Panc1 (cell line): ENCODE measurements around the gene TMEM117. TPM values are rescaled to one million over a fixed set of nuclear protein-coding genes. Genes with fewer than 3 reads are reported as not detected.
"Not testable (repeated sequence)": the region's sequence is repeated elsewhere in the genome, so short reads cannot be mapped to it uniquely, and the experiment has no call there.

ENCODE experiments used
- ATAC-seq: fragments of 200-7000 bp; cut with Tn5 transposase; 2 replicates; pipeline ENCODE4 v1.9.1; 2020; ENCODE audit warnings: mild to moderate bottlenecking, moderate library complexity
- BruUV-seq: library from RNA; stranded (reverse); fragments of 400-500 nt; replicated peaks from 2 replicates; lab custom pipeline; 2021; lab: Mats Ljungman, UMichigan
- CTCF ChIA-PET: fragments of 300-600 bp; sonication (Branson Sonifier 250); formaldehyde crosslinking; loops from one replicate; lab custom pipeline; 2022; ENCODE audit warnings: antibody characterized with exemption; lab: Charles Lee
- POLR2A ChIA-PET: fragments of 300-600 bp; sonication (Branson Sonifier 250); formaldehyde crosslinking; loops from one replicate; lab custom pipeline; 2022; ENCODE audit warnings: antibody characterized with exemption; lab: Charles Lee
- DNase-seq: peaks from one replicate; pipeline ENCODE4 v3.0.0-alpha.2; 2010; ENCODE audit warnings: low read depth, low spot score
- H3K27ac ChIP-seq: 2 replicates; pipeline ENCODE4 v1.5.1; 2011; ENCODE audit warnings: mild to moderate bottlenecking, low read length, inconsistent platforms
- H3K27me3 ChIP-seq: fragments of 200-500 bp; sonication (Bioruptor generic); 2 replicates; pipeline ENCODE4 v1.6.0; 2014; ENCODE audit warnings: low read length, inconsistent platforms; ENCODE audit not compliant: control insufficient read depth, insufficient read depth
- H3K36me3 ChIP-seq: fragments of 200-500 bp; sonication (Bioruptor generic); 2 replicates; pipeline ENCODE4 v1.5.1; 2014; ENCODE audit warnings: inconsistent platforms, mild to moderate bottlenecking, low read length, moderate library complexity; ENCODE audit not compliant: control insufficient read depth, insufficient read depth
- H3K4me1 ChIP-seq: 2 replicates; pipeline ENCODE4 v1.5.1; 2011; ENCODE audit warnings: inconsistent platforms, mild to moderate bottlenecking, low read length, moderate library complexity; ENCODE audit not compliant: control insufficient read depth, insufficient read depth
- H3K4me3 ChIP-seq, 2 experiments: 2 replicates each; pipeline ENCODE4 v1.5.1; 2011 to 2012; ENCODE audit warnings: low read depth in 2 of 2, low read length in 2 of 2, mild to moderate bottlenecking in 2 of 2, inconsistent platforms in 1 of 2, moderate library complexity in 1 of 2
- H3K9me3 ChIP-seq: fragments of 200-500 bp; sonication (Bioruptor generic); 2 replicates; pipeline ENCODE4 v1.5.1; 2014; ENCODE audit warnings: low read depth, mild to moderate bottlenecking, inconsistent platforms, low read length, moderate library complexity; ENCODE audit not compliant: control insufficient read depth, insufficient read depth
- CTCF ChIP-seq: fragments of 450-650 bp; IDR thresholded peaks from 2 replicates; pipeline ENCODE4 v1.5.1; 2017; ENCODE audit warnings: mild to moderate bottlenecking
- POLR2AphosphoS5 ChIP-seq: IDR thresholded peaks from 2 replicates; pipeline ENCODE4 v1.6.1; 2012; ENCODE audit warnings: mild to moderate bottlenecking, low read depth, low read length, moderate library complexity
- REST ChIP-seq, 2 experiments: IDR thresholded peaks; 2 replicates each; pipeline ENCODE4 v1.6.1; 2011 to 2012; ENCODE audit warnings: low read depth in 2 of 2, control low read depth in 1 of 2, low read length in 1 of 2, mild to moderate bottlenecking in 1 of 2, moderate library complexity in 1 of 2; ENCODE audit not compliant: insufficient read depth in 1 of 2
- SIN3A ChIP-seq: IDR thresholded peaks from 2 replicates; pipeline ENCODE4 v1.6.1; 2012; ENCODE audit warnings: low read depth, mild to moderate bottlenecking, low read length, moderate library complexity, borderline replicate concordance; ENCODE audit not compliant: insufficient read depth
- TCF7L2 ChIP-seq: IDR thresholded peaks from 2 replicates; pipeline ENCODE4 v1.6.1; 2011; ENCODE audit warnings: mild to moderate bottlenecking, low read depth, low read length, inconsistent platforms
- in situ Hi-C: cut with HindIII; loops from 2 replicates; pipeline ENCODE4 v1.10.0; 2016; ENCODE audit warnings: low sequenced_read_pairs, low pct_unique_long_range_greater_than_20kb
- intact Hi-C: fragments of 100-400 bp; cut with micrococcal nuclease; formaldehyde crosslinking; loops from one replicate; pipeline ENCODE4 v1.10.0; 2022; ENCODE audit not compliant: unreplicated experiment
- total RNA-seq: library from RNA; stranded (reverse); gene quantifications from one replicate; pipeline ENCODE4 v1.2.1, GENCODE V29; 2021; ENCODE audit not compliant: unreplicated experiment

The TMEM117 gene
- total RNA-seq, 1 experiment from 2014 or later = 5.5 TPM

GRCh38 chr12:44025499-44025898 lies 189.6 kb downstream of the TMEM117 start:
- H3K4me1 ChIP-seq = no peaks in the 10 kb centered on the region
- no peaks in the 10 kb centered on the region for H3K27me3 ChIP-seq
- no peaks in the 10 kb centered on the region for H3K9me3 ChIP-seq
- ChIA-PET POLR2A (no interaction called here), CTCF (no interaction called here)
- DNase-seq (no peak), ATAC-seq (no peak)
- no peak overlapping the region for H3K4me3 ChIP-seq
- no peak overlapping the region for H3K27ac ChIP-seq
- intact Hi-C loops = no loop called here
- no peak for TF ChIP-seq REST (IDR thresholded peaks at IDR 0.05; ENCODE audit: insufficient read depth in 1 of 2, low read depth in 2 of 2, low read length in 1 of 2)
- TF ChIP-seq TCF7L2 = no peak
- no peak for TF ChIP-seq SIN3A
- TF ChIP-seq CTCF = no peak
- TF ChIP-seq POLR2AphosphoS5 = no peak
- BruUV-seq = no TSS peak
- H3K36me3 ChIP-seq = no peaks in the 10 kb centered on the region
- in situ Hi-C loops = no loop called here

GRCh38 chr12:44026046-44026445 lies 190.2 kb downstream of the TMEM117 start:
- no peak overlapping the region for H3K4me3 ChIP-seq
- no peaks in the 10 kb centered on the region for H3K36me3 ChIP-seq
- H3K27ac ChIP-seq = no peak overlapping the region
- ChIA-PET CTCF (no interaction called here), POLR2A (no interaction called here)
- H3K27me3 ChIP-seq = no peaks in the 10 kb centered on the region
- no TSS peak for BruUV-seq
- H3K4me1 ChIP-seq = no peaks in the 10 kb centered on the region
- TF ChIP-seq REST (IDR thresholded peaks at IDR 0.05; ENCODE audit: insufficient read depth in 1 of 2, low read depth in 2 of 2, low read length in 1 of 2) = no peak
- no peak for TF ChIP-seq TCF7L2
- no peak for TF ChIP-seq SIN3A
- TF ChIP-seq POLR2AphosphoS5 = no peak
- no peak for TF ChIP-seq CTCF
- in situ Hi-C loops = no loop called here
- ATAC-seq = no peak
- DNase-seq = no peak
- intact Hi-C loops = no loop called here
- no peaks in the 10 kb centered on the region; the same call in 1 of the 2 replicates for H3K9me3 ChIP-seq

- H3K27me3 ChIP-seq, H3K27ac ChIP-seq, in situ Hi-C loops, CTCF ChIA-PET, POLR2A ChIA-PET, H3K4me3 ChIP-seq, DNase-seq, BruUV-seq, H3K36me3 ChIP-seq, ATAC-seq, intact Hi-C loops, H3K4me1 ChIP-seq, H3K9me3 ChIP-seq: not testable (repeated sequence)
Observed at GRCh38 chr12:44026926-44027325, 191.0 kb downstream of the TMEM117 start.
